GM21528 (cell line): ENCODE measurements around the gene FYCO1.

Source experiments
- ATAC-seq: cut with Tn5 transposase; IDR thresholded peaks from one replicate; pipeline ENCODE4 v1.9.1; 2021; ENCODE audit warnings: mild to moderate bottlenecking, moderate library complexity; ENCODE audit not compliant: unreplicated experiment, low FRiP score

Gene FYCO1

DNA sequence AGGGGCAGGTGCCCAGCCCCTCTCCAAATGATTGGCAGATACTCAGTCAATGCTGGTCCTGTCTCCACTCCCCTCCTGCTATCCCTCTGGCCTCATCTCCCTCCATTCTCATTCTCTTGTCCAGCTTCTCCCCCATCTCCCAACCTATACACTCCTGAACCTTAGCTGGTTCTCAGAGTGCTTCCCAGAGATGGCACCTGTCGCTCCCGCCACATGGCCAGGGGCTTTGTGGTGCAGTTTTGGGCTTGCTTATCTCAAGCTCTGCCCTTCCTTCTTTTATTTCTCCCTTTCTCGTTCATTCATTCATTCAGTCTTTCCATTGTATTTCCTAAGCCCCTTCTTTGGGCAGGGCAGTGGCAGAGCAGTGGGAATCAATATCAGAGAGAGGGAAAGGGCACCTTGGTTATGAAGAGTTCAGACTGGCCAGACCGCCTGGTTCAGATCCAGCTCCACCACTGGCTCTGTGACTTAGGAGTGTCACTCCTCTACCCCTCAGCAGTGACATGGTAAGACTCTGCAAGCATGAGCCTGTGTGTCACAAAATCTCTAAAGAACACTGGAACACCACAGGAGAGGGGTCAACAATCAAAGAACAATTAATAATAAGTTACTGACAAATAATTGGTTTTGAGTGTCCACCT lies 72.6 kb downstream of the FYCO1 start:
- no peak for ATAC-seq

DNA sequence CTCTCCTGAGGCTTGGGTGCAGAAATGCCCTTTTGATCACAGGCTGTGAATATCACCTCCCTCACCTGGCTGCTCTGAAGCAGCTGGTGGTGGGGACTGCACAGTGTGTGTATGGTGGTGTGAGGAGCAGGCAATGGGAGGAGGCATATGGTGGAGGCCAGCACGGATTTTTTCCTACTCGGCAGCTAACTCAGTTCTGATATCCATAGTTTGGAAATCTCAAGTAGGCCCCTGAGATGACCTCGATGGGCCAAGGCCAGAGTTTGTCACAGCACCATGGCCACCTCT lies 73.6 kb downstream of the FYCO1 start:
- ATAC-seq: no peak

DNA sequence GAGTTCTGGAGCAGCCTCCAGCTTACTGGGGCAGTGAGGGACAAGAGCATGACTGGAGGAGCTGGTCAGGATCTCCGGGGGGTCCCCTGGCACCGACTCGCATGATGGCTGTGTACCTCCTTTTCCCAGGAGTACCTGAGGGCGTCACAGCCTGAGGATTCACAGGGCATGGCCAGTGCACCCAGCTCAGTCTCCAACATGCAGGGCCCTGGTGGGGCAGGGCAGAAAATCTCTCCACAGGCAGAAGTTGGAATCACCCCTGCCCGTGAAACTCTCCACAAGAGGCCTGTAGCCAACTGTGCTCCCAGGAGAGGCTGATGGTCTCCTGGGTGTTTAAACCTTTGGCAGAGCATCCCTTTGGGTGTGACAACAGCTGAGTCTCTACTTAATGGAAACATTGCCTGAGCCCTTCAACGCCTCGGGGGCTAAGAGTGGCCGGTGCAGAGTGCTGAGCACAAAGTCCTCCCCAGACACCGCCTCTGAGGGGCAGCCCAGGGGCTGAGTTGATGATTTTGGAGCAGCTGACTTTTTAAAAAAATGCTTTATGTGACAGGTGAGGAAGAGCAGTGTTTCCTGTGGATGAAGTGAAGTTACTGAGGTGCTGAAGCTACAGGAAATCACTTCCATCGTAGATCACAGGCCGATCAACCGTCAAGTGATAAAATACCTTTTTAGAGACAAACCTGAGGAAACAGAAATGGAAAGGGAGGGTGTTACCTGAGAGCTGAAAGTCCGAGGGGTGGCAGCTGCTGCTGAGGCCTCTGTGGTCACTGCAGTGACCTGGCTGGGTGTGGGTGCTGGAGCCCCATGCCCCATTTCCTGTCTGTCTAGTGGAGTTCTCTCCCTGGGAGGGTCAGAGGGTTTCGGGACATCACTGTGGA lies 74.2 kb downstream of the FYCO1 start:
- no peak for ATAC-seq

DNA sequence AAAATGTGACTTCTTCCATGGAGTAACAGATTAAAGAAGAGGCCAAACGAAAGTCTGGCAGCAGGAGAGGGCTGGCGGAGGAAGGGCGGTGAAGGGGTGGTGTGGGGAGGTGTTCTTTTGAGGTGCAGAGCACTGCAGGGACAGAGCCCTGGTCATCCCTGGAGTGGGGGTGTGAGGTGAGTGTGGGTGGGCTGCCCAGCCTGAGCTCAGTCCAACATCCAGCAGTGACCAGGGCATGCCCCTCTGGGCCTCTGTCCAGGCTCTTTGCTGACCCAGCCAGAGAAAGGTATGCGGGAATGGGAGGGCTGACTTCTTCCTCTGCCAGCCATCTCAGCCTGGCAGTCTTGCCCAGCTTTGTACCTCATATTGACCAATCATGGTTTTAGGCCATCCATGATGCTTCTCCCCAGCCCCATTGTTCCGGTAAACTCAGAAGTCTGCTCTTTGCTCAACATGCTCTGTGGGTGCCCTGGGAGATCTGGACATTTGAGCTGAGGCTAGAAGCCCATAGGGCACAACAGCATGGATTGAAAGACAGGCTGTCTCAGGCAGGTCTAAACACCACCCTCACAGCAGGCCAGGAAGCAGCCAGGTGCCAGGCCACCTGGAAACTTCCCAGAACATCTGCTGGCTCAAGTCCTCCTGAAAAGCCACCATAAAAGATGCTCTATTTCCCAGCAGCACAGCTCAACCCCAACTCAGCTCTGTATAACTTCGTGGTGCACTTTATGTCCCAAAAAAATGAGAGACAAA lies 78.3 kb downstream of the FYCO1 start:
- no peak for ATAC-seq

DNA sequence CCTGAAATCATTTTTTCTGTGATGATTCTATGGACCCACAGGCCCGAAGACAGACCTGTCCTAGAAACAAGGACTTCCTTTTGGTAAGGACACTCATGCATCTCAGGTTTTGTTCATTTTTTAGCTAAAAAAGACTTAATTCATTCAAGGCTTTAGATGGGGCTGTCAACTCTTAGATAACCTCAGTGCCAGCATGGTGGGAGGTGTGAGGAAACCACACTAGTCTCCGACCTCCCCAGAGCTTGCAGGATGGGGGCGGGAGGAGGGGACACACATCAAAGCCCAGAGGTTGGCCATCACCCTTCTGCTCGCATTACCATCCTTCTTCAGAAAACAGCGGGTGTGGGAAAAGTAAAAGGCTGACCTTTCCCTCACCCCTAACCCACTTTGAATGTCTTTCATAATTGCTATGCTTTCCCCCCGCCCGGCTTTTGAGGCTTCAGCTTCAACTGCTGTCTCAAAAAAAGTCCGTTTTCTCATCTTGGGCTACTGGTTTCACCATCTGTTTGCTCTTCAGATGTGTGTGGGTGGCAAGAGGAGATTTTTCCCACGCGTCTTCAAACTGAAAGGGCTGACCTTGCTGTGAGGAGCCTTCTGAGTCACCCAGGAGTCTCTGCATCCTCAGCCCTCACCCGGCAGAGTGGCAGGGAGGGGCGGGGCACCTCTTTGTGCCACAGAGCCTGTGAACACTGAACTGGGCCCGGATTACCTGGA lies 79.9 kb downstream of the FYCO1 start:
- ATAC-seq: peak; percentile 90

DNA sequence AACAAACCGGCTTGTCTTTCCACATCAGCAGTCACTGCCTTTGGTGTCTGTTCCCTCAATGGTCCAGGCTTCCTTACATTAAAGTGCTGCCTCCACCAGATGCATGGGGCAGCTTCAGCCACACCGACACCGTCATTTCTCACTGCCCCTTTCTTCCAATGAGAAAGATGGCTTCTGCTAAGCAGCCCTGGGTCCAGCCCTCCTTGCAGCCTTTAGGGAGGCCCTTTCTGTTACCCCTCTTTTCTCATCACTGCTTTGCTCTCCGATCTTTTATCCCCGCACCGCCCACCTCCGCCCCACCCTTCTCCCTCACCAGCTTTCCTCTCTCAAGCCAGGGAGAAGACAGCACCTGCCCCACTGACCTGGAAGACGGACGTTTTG lies 80.6 kb downstream of the FYCO1 start:
- no peak for ATAC-seq

DNA sequence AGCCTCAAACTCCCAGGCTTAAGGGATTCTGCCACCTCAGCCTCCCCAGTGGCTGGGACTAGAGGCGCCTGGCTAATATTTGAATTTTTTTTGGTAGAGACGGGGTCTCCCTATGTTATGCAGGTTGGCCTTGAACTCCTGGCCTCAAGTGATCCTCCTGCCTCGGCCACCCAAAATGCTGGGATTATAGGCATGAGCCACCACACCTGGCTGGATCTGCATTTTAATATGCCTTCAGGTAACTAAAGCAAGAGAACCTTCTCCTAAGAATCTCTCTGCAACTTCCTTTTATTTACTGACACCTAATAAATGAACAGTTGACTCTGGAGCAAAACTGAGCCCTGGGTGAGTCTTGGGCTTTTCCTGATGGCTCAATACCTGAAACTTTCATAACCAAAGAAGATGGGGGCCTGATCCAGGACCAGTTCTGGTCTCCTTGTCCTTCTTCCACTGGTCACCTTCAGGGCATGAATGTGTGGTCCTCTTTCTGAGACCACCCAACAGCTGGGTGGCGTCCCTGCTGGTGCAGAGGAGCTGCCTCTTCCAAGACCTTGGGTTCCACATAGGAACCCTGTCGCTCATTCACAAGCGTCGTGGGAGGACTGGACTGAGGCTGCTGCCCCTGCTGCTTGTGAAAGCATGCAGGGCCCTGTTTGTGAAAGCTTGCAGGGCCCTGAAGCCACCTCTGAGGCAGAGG lies 81.1 kb downstream of the FYCO1 start:
- no peak for ATAC-seq

DNA sequence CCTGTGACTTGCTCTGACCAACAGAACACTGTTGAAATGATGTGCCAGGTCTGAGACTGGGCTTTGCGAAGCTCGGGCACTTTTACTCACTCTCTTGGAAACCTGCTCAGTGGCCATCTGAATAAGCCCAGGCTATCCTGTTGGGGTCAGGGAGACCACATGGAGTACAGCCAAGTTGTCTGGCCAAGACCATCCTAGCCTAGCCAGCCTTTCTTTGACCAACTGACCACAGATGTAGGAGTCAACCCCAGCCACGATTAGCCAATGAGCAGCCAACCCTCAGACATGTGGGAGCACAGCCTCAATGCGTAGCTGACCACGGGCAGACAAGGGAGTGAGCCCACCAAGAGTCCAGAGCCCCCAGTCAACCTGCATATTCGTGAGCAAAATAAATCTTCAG lies 83.2 kb downstream of the FYCO1 start:
- no peak for ATAC-seq

DNA sequence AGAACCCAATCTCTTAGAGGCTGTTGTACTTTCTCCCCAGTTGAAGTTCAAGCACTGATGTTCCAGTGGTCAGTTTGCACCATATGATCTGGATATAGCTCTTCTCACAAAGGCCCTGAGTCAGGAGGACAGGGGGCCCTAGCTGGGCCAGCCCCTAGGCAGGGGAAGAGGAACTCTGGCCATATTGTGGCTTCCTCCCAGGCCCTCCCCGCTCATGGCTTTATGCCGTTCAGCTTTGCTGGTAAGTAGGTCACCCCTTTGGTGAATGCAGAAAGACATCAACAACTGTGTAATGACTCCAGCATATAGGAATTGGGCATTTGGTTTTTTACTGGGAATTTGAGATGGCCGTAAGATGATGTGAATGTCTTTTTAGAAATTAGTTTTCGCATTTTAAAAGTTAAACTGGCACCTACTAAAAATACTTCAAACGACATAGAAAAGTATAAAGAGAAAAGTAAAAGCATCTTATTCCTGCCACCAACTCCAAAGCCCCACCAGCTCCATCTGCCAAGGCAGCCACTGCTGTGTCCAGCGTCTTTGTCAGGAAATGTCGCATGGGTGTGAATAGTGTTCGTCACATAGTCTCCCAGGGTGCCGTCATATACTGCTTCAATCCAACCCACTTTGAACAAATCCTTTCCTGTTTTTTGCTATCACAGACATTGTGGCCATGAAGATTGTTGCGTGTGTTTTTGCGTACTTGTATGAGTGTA lies 84.0 kb downstream of the FYCO1 start:
- no peak for ATAC-seq

DNA sequence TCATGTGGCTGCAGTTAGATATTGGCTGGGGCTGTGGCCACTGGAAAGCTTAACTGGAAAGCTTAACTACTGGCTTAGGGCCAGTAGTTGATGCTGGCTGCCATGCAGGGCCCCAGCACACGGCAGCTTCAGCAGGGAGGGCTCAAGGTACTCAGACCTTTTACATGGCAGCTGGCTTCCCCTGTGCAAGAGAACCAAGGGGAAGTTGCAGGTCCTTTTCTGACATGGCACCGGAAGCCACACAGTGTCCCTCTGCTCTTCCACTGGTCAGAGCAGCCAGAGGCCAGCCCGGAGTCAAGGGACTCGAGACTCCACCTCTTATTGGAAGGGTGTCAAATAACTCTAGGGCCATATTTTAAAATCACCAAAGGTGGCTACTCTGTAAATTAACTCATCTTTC lies 84.7 kb downstream of the FYCO1 start:
- no peak for ATAC-seq

DNA sequence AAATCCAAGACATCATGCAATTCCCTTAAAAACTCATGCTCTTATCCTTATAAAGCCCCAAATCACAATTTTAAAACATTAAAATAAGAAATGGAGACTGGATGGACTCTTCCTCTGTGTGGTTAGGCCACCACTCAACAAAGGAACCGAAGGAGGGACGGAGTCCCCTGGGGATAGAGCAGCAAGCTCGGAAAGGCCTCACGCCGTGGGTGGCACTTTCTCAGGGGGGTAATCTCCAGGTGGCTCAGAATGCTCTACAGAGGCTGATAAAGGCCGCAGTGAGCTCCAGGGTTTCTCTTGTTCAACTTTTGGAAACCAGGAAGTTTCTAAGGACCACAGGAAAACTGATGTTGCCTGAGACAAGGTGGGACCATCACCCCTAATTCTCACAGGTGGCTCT lies 86.1 kb downstream of the FYCO1 start:
- no peak for ATAC-seq

DNA sequence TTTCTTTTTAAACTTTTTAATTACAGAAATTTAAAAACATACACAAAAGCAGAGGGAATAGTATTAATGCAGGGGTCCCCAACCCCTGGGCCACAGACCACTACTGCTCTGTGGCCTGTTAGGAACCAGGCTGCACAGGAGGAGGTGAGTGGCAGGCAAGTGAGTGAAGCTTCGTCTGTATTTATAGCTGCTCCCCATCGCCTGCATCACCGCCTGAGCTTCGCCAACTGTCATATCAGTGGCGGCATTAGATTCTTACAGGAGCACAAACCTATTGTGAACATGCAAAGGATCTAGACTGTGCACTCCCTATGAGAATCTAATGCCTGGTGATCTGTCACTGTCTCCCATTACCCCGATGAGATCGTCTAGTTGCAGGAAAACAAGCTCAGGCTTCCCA lies 86.9 kb downstream of the FYCO1 start:
- no peak for ATAC-seq

DNA sequence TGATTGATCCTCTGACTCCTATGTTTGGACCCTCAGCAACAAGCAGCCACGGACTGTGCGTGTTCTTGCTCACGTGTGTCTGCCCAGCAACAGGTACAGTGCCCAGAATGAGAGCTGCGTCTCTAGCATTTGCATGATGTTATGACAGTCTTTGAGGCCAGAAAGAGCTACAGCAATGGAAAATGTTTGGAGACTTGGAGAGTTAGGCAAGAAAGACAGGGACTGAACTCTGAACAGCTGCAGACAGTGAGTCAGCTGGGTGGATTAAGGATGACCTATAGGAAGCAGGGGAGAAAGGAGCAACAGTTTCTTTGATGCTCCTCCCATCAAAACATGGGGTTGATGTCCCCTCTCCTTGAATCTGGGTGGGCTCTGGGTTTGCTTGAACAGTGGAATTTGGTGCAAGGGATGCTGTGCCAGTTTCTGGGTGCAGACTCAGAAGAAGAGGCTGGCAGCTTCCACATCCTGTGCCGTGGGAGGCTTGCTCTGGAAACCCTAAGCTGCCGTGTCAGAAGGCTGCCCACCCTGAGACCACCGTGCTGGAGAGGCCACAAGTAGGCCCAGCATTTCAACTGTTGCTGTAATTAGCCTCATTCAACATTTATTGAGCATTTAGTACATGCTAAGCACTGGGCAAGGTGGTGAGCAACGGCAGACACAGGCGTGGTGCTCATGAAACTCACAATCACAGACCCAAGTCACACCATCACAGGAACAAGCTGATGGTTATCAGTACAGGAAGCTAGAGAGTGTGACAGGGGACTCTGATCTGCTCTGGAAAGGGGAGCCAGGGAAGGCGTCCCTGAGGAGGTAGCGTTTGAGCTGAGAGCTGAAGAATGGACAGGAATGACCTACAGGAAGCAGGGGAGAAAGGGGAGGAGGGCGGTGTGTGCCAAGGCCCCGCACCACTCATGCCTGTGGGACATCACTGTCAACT lies 87.6 kb downstream of the FYCO1 start:
- ATAC-seq: no peak

DNA sequence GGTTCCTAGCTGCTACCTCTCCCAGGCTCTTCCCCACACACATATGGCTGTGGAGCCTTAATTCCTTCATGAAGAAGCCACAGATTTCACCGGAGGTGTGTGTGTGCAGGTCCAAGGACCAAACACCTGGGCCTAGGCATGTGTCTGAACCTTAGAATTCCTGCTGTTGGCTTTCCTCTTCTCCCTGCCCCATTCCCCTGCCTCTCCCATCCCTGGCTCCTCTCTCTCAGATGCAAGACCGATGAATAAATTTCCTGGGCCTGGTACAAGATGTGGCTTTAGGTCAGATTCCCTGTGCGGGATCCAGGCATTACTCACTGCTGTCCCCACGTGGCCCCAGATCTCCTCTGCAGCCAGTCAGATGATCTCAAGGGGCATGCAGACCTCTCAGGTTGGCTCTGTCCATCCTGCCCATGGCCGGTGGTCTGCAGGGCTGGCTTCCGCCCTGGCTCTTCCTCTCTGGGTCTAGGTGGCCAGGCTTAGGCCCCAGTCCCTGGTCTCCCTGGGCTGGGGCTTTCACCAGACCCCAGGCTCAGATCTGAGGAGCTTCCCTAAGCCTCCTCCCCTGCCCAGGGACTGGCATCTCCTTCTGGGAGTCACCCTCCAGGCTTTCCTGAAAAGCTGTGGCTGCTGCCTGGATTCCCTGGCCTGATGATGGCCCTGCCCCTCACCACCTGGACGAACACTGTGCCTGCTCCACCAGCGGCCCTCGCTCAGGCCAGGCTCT lies 88.8 kb downstream of the FYCO1 start:
- no peak for ATAC-seq

DNA sequence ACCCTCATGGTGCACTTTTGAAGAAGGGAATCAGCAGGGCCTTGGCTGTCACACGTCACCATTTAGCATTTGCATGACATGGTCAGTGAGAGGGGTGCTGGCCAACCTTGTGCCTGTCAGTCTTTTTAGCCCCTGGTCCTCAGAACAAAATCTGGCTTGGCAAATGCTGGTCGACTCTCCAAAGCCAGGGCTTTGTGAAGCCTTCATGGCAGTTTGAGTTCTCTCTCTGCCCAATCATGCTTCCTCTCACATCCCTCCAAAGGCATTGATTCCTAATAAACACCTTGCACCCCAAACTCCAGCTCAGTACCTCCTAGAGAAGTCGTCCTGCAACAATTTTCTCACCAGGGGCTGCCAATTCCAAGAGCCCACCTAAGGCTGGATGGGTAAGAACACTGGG lies 89.9 kb downstream of the FYCO1 start:
- ATAC-seq: no peak

DNA sequence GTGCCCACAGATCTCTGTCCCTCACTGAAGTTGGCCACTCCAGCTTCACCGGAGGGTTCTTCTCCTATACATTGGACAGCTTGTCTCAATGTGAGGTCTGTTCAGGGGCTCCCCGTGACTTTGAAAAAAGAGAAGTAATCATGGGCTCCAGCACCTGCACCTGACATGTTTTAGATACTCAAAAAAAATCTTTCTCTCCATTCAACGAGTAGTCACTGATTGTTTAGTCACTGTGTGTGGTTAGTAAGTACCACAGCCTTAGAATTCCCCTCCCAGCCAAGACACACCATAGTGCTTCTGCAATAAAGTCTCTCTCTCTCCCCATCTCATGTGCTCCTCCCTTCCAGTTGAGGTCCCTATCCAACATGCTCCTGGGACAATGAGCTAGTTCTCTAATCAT lies 90.7 kb downstream of the FYCO1 start:
- ATAC-seq: no peak

DNA sequence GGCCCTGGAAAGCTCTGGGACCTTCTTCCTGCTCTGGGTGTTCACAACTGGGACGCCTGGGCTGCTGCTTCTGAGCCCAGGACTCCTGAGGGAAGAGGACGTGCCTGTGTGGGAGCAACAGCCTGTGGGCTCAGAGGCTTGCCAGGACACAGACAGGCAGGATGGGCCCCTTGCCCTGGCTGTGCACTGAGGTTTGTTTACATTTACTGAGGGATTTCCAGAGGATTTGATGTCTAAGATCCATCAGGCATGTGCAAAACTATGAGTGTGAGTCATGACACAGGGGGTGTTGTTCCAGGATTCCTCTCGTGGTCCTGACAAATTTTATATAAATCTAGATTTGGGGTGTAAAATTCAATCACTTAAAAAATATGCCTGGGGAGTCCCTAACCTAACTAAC lies 98.7 kb downstream of the FYCO1 start:
- ATAC-seq: no peak
